A549 (cell line): ENCODE results near the gene NDC1. TPM values are rescaled to one million over a fixed set of nuclear protein-coding genes. Genes with fewer than 3 reads are reported as not detected.

Source experiments
- ATAC-seq, 2 experiments: fragments of 200-7000 bp in 1 of 2; fragments of >200 bp in 1 of 2; cut with Nextera tagmentation in 1 of 2; cut with Tn5 transposase in 1 of 2; 3 replicates each; pipeline versions ENCODE4 v1.8.0 to v1.9.1; 2018 to 2020; ENCODE audit warnings: mild to moderate bottlenecking in 1 of 2, moderate library complexity in 1 of 2
- CTCF ChIA-PET: fragments of 300-600 bp; sonication (Branson Sonifier 250); formaldehyde crosslinking; extraction: SDS; loops from one replicate; lab custom pipeline; 2021; ENCODE audit warnings: antibody characterized with exemption, inconsistent platforms; lab: Yijun Ruan, JAX
- POLR2A ChIA-PET: fragments of 350-600 bp; formaldehyde crosslinking; extraction: SDS; loops from one replicate; lab custom pipeline; 2021; ENCODE audit warnings: antibody characterized with exemption, inconsistent platforms; lab: Yijun Ruan, JAX
- DNase-seq, 2 experiments: peaks; one replicate each; pipeline versions ENCODE4 v3.0.0 to v3.0.0-alpha.2; 2011 to 2016; ENCODE audit warnings: low read depth in 1 of 2, low spot score in 1 of 2
- FAIRE-seq: peaks from 2 replicates; lab custom pipeline; 2011; peaks lifted over from hg19 to GRCh38; lab: Jason Lieb, UNC
- H3K27ac ChIP-seq, 2 experiments: fragments of >200 bp; sonication (Bioruptor Twin); formaldehyde crosslinking; 3 replicates each; pipeline ENCODE4 v1.5.1; 2016 to 2017
- H3K4me1 ChIP-seq: fragments of >200 bp; sonication (Bioruptor Twin); formaldehyde crosslinking; 3 replicates; pipeline ENCODE4 v1.6.1; 2016
- H3K4me2 ChIP-seq: fragments of >200 bp; sonication (Bioruptor Twin); formaldehyde crosslinking; 3 replicates; pipeline ENCODE4 v1.6.1; 2016
- H3K4me3 ChIP-seq: fragments of >200 bp; sonication (Bioruptor Twin); formaldehyde crosslinking; 3 replicates; pipeline ENCODE4 v1.5.1; 2016
- H3K9me3 ChIP-seq: fragments of >200 bp; sonication (Bioruptor Twin); formaldehyde crosslinking; 3 replicates; pipeline ENCODE4 v1.6.1; 2016
- CEBPB ChIP-seq, 2 experiments: fragments of >200 bp in 1 of 2; sonication (Bioruptor Twin) in 1 of 2; formaldehyde crosslinking in 1 of 2; IDR thresholded peaks; 2 replicates each; pipeline ENCODE4 v1.6.1; 2012 to 2016
- CHD4 ChIP-seq: fragments of 200-600 bp; sonication (generic); IDR thresholded peaks from 2 replicates; pipeline ENCODE4 v1.6.1; 2016; ENCODE audit warnings: antibody characterized with exemption, mild to moderate bottlenecking, borderline replicate concordance
- EHF ChIP-seq: fragments of 250-450 bp; sonication (Bioruptor Pico); IDR thresholded peaks from 2 replicates; pipeline ENCODE4 v1.5.0; 2020; ENCODE audit warnings: mild to moderate bottlenecking
- HDAC2 ChIP-seq: fragments of 200-600 bp; sonication (generic); IDR thresholded peaks from 2 replicates; pipeline ENCODE4 v1.6.1; 2016
- HOXA7 ChIP-seq: fragments of 250-450 bp; sonication (Bioruptor Pico); IDR thresholded peaks from 2 replicates; pipeline ENCODE4 v1.5.0; 2020; ENCODE audit warnings: mild to moderate bottlenecking, moderate library complexity
- HOXB13 ChIP-seq: fragments of 250-450 bp; sonication (Bioruptor Pico); IDR thresholded peaks from 2 replicates; pipeline ENCODE4 v1.5.0; 2020; ENCODE audit warnings: low read depth, mild to moderate bottlenecking, moderate library complexity
- KDM5A ChIP-seq: fragments of 200-600 bp; sonication (generic); IDR thresholded peaks from 2 replicates; pipeline ENCODE4 v1.6.1; 2016; ENCODE audit warnings: antibody characterized with exemption, mild to moderate bottlenecking
- MAZ ChIP-seq: fragments of 150-350 bp; IDR thresholded peaks from 2 replicates; pipeline ENCODE4 v1.6.1; 2014; ENCODE audit warnings: antibody characterized with exemption, low read depth, low read length, borderline replicate concordance
- PHF8 ChIP-seq: fragments of 200-600 bp; sonication (generic); IDR thresholded peaks from 2 replicates; pipeline ENCODE4 v1.6.1; 2016; ENCODE audit warnings: low read depth, mild to moderate bottlenecking, antibody characterized with exemption, moderate library complexity, borderline replicate concordance
- POLR2A ChIP-seq: IDR thresholded peaks from 2 replicates; pipeline ENCODE4 v1.6.1; 2012; ENCODE audit warnings: mild to moderate bottlenecking, low read length
- RAD21 ChIP-seq, 2 experiments: fragments of >200 bp in 1 of 2; sonication (Bioruptor Twin) in 1 of 2; formaldehyde crosslinking in 1 of 2; IDR thresholded peaks in 1 of 2; conservative IDR thresholded peaks in 1 of 2; 2 replicates in 1 of 2; 3 replicates in 1 of 2; pipeline ENCODE4 v1.6.1; 2012 to 2018; ENCODE audit warnings: inconsistent platforms in 1 of 2
- SMC3 ChIP-seq: fragments of >200 bp; sonication (Bioruptor Twin); formaldehyde crosslinking; IDR thresholded peaks from 3 replicates; pipeline ENCODE4 v1.6.1; 2018; ENCODE audit warnings: inconsistent platforms
- ZC3H11A ChIP-seq: fragments of 450-650 bp; IDR thresholded peaks from 2 replicates; pipeline ENCODE4 v1.6.1; 2014; ENCODE audit warnings: antibody characterized with exemption, mild to moderate bottlenecking
- ZFP36 ChIP-seq: fragments of 450-650 bp; IDR thresholded peaks from 2 replicates; pipeline ENCODE4 v1.6.1; 2014; ENCODE audit warnings: borderline replicate concordance; ENCODE audit not compliant: partially characterized antibody
- WGBS: methylation state at CpG from one replicate; pipeline ENCODE4 v1.1.6; 2017; ENCODE audit errors: missing lambda C conversion rate; 5-methylcytosine and 5-hydroxymethylcytosine counted together
- polyA plus RNA-seq, 4 experiments: library from polyadenylated mRNA; depleted of rRNA in 3 of 4; stranded (reverse); fragments of >200 nt; fragmentation: RNase III in 1 of 4; extraction: RNeasy Plus Mini Kit Qiagen cat#74134 plus additional on column Dnase treatment in 1 of 4; gene quantifications; 2 replicates in 3 of 4; 3 replicates in 1 of 4; pipeline ENCODE4 v1.2.3, GENCODE V29; 2011 to 2017
- TF ChIP-seq, protein P1 (sequence below): fragments of >200 bp; sonication (Bioruptor Twin); formaldehyde crosslinking; IDR thresholded peaks from 2 replicates; pipeline ENCODE4 v1.6.1; 2016
- TF ChIP-seq, protein P2 (sequence below): fragments of 450-650 bp; IDR thresholded peaks from 2 replicates; pipeline ENCODE4 v1.6.1; 2014; ENCODE audit warnings: antibody characterized with exemption
- TF ChIP-seq, protein P3 (sequence below): fragments of >200 bp; sonication (Bioruptor Twin); formaldehyde crosslinking; IDR thresholded peaks from 3 replicates; pipeline ENCODE4 v1.6.1; 2016
- TF ChIP-seq, protein P4 (sequence below): fragments of 250-450 bp; sonication (Bioruptor Pico); IDR thresholded peaks from 2 replicates; pipeline ENCODE4 v1.5.0; 2021; ENCODE audit warnings: mild to moderate bottlenecking, moderate library complexity, borderline replicate concordance
- TF ChIP-seq, protein P5 (sequence below): fragments of >200 bp; sonication (Bioruptor Twin); formaldehyde crosslinking; IDR thresholded peaks from 3 replicates; pipeline ENCODE4 v1.5.1; 2016

NDC1 gene
- polyA plus RNA-seq, 2 of the 4 experiments (the other 2 are of a cell fraction): 26.4 to 49.5 TPM

DNA sequence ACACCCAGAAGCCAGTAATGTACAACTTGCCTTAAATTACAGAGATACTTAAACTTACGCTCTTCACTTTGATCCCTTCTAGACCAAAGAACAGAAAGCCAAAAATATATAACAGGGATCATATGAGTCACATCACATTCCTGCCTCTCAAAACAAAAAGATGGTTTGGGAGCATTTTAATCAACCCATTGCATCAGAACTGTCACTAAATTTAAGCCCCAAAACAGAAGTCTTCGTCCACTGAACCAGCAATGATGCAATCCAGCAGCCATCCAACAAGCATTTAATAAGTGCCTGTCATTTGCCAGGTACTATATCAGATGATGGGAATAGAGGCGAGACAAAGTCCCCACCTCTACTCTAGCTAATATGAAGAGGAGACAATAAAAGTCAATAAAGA, 56.4 kb downstream of the NDC1 start:
- POLR2A ChIA-PET: no interaction called here
- Histone ChIP-seq H3K27ac (no peak overlapping the region), H3K4me3 (no peak overlapping the region), H3K9me3 (no peaks in the 10 kb centered on the region), H3K4me1 (no peaks in the 10 kb centered on the region), H3K4me2 (no peak overlapping the region)
- CTCF ChIA-PET: interaction anchor here (1.2 kb wide), 1 partner anchor 39 kb away, joined by 3 read pairs; no protein-coding TSS in a partner anchor
- no peak for DNase-seq
- ATAC-seq: no peak
- FAIRE-seq: no peak
- TF ChIP-seq CHD4 (no peak), ZFP36 (no peak), POLR2A (no peak), CEBPB (IDR thresholded peaks at IDR 0.05) (no peak), RAD21 (conservative IDR thresholded peaks at IDR 0.05 in 1 of 2, IDR thresholded peaks at IDR 0.05 in 1 of 2) (no peak)
- 92% methylated on average over 3 of the region's 3 CpGs for WGBS

DNA sequence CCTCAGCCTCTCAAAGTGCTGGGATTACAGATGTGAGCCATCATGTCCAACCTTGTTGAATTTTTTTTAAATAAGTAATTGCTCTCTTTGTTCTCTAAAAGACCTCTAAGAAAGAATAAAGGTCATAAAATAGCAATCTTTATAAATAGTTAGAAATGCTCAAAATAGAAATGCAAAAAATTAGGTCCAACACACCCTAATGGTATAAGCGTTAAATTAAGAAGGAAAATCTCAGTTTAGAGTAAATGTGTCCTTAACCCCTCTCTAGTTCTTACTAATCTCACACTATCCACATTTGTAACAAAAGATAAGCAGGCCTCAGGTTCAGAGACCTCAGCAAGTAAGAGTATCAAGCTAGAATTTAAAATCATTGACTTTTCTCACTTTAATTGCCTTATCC, 60.8 kb downstream of the NDC1 start:
- H3K4me3 ChIP-seq: no peak overlapping the region
- ChIA-PET POLR2A (no interaction called here), CTCF (interaction anchor here (1.2 kb wide), 1 partner anchor 23 kb away, joined by 3 read pairs; no protein-coding TSS in a partner anchor)
- 86% methylated on average over 1 of the region's 1 CpG for WGBS
- no peak for DNase-seq
- ATAC-seq: no peak
- TF ChIP-seq, protein P1, sequence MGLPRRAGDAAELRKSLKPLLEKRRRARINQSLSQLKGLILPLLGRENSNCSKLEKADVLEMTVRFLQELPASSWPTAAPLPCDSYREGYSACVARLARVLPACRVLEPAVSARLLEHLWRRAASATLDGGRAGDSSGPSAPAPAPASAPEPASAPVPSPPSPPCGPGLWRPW: no peak
- TF ChIP-seq HDAC2: no peak
- TF ChIP-seq RAD21 (conservative IDR thresholded peaks at IDR 0.05 in 1 of 2, IDR thresholded peaks at IDR 0.05 in 1 of 2): no peak
- TF ChIP-seq PHF8: no peak
- TF ChIP-seq, protein P2, sequence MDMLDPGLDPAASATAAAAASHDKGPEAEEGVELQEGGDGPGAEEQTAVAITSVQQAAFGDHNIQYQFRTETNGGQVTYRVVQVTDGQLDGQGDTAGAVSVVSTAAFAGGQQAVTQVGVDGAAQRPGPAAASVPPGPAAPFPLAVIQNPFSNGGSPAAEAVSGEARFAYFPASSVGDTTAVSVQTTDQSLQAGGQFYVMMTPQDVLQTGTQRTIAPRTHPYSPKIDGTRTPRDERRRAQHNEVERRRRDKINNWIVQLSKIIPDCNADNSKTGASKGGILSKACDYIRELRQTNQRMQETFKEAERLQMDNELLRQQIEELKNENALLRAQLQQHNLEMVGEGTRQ: no peak
- no peak for TF ChIP-seq EHF (CRISPR knock-in tag)
- no peak for TF ChIP-seq KDM5A
- TF ChIP-seq ZC3H11A: no peak
- TF ChIP-seq SMC3: no peak
- no peak for TF ChIP-seq HOXB13 (CRISPR knock-in tag)
- TF ChIP-seq MAZ: no peak
- TF ChIP-seq HOXA7 (CRISPR knock-in tag): no peak
- TF ChIP-seq, protein P3, sequence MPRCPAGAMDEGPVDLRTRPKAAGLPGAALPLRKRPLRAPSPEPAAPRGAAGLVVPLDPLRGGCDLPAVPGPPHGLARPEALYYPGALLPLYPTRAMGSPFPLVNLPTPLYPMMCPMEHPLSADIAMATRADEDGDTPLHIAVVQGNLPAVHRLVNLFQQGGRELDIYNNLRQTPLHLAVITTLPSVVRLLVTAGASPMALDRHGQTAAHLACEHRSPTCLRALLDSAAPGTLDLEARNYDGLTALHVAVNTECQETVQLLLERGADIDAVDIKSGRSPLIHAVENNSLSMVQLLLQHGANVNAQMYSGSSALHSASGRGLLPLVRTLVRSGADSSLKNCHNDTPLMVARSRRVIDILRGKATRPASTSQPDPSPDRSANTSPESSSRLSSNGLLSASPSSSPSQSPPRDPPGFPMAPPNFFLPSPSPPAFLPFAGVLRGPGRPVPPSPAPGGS: no peak
- TF ChIP-seq, protein P4, sequence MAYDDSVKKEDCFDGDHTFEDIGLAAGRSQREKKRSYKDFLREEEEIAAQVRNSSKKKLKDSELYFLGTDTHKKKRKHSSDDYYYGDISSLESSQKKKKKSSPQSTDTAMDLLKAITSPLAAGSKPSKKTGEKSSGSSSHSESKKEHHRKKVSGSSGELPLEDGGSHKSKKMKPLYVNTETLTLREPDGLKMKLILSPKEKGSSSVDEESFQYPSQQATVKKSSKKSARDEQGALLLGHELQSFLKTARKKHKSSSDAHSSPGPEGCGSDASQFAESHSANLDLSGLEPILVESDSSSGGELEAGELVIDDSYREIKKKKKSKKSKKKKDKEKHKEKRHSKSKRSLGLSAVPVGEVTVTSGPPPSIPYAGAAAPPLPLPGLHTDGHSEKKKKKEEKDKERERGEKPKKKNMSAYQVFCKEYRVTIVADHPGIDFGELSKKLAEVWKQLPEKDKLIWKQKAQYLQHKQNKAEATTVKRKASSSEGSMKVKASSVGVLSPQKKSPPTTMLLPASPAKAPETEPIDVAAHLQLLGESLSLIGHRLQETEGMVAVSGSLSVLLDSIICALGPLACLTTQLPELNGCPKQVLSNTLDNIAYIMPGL (CRISPR knock-in tag): no peak
- TF ChIP-seq, protein P5, sequence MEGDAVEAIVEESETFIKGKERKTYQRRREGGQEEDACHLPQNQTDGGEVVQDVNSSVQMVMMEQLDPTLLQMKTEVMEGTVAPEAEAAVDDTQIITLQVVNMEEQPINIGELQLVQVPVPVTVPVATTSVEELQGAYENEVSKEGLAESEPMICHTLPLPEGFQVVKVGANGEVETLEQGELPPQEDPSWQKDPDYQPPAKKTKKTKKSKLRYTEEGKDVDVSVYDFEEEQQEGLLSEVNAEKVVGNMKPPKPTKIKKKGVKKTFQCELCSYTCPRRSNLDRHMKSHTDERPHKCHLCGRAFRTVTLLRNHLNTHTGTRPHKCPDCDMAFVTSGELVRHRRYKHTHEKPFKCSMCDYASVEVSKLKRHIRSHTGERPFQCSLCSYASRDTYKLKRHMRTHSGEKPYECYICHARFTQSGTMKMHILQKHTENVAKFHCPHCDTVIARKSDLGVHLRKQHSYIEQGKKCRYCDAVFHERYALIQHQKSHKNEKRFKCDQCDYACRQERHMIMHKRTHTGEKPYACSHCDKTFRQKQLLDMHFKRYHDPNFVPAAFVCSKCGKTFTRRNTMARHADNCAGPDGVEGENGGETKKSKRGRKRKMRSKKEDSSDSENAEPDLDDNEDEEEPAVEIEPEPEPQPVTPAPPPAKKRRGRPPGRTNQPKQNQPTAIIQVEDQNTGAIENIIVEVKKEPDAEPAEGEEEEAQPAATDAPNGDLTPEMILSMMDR: no peak
- H3K4me1 ChIP-seq: no peaks in the 10 kb centered on the region
- no peaks in the 10 kb centered on the region for H3K9me3 ChIP-seq
- no peak overlapping the region for H3K27ac ChIP-seq
- no peak for FAIRE-seq
- H3K4me2 ChIP-seq: no peak overlapping the region
